A673 (cell line): ENCODE measurements around the gene PLEKHH1.

Experiments
- CTCF ChIP-seq: fragments of 300-800, 200-600 bp; sonication (generic); conservative IDR thresholded peaks from 2 replicates; pipeline ENCODE4 v1.5.1; 2017; ENCODE audit warnings: low read depth, mild to moderate bottlenecking, antibody characterized with exemption, low read length, moderate library complexity, mixed read lengths
- EZH2 ChIP-seq: fragments of 200-600 bp; sonication (generic); IDR thresholded peaks from 2 replicates; pipeline ENCODE4 v1.6.1; 2017; ENCODE audit warnings: borderline replicate concordance, low read depth, mild to moderate bottlenecking, mixed read lengths, antibody characterized with exemption, low read length; ENCODE audit not compliant: poor library complexity, severe bottlenecking

GRCh38 chr14:67602076-67602475, 69.0 kb downstream of the PLEKHH1 start:
- TF ChIP-seq CTCF (no peak), EZH2 (no peak)
